Measurements from ENCODE around the gene MARS2.
A peak's percentile ranks its signal among the peaks of the same experiment; 100 is the strongest.

GRCh38 chr2:197707316-197708213, 2.4 kb downstream of the MARS2 start:
- peak; percentile 46 to 78 (median 63) for TF ChIP-seq CTCF (IDR thresholded peaks at IDR 0.05 in 4 of 5, conservative IDR thresholded peaks at IDR 0.05 in 1 of 5)
- TF ChIP-seq POLR2A (IDR thresholded peaks at IDR 0.05) = no peak
